ENCODE data around the gene JAK3. TPM values are rescaled to one million over a fixed set of nuclear protein-coding genes. Genes with fewer than 3 reads are reported as not detected.
"Not testable (repeated sequence)": the region's sequence is repeated elsewhere in the genome, so short reads cannot be mapped to it uniquely, and the experiment has no call there.

JAK3 gene
- total RNA-seq, 1 donor from 2014 or later: 1.6 TPM

DNA sequence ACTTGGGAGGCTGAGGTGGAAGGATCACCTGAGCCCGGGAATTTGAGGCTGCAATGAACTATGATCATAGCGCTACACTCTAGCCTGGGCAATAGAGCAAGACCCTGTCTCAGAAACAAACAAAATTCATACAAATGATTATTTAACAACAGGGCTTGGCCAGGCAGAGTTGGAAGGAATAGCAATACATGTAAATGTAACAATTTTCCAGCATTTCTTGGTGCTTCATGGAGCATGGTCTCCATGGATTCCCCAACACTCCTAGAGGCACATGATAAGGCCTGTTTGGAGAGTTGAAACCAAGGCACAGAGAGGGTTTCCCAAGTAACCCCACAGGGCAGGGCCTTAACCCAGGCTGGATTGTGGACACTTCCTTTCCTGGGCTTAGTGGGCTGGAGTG lies 36.7 kb downstream of the JAK3 start:
- DNase-seq (ENCODE audit: low spot score in 2 of 2) (no peak), FAIRE-seq (no peak)

DNA sequence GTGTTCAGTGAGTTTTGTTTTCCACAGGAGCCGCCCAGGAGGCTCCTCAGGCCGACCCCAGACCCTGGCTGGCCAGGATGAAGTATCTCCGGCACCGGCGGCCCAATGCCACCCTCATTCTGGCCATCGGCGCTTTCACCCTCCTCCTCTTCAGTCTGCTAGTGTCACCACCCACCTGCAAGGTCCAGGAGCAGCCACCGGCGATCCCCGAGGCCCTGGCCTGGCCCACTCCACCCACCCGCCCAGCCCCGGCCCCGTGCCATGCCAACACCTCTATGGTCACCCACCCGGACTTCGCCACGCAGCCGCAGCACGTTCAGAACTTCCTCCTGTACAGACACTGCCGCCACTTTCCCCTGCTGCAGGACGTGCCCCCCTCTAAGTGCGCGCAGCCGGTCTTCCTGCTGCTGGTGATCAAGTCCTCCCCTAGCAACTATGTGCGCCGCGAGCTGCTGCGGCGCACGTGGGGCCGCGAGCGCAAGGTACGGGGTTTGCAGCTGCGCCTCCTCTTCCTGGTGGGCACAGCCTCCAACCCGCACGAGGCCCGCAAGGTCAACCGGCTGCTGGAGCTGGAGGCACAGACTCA lies 40.0 kb downstream of the JAK3 start:
- DNase-seq (ENCODE audit: low spot score in 2 of 2) (no peak), FAIRE-seq (no peak)

DNA sequence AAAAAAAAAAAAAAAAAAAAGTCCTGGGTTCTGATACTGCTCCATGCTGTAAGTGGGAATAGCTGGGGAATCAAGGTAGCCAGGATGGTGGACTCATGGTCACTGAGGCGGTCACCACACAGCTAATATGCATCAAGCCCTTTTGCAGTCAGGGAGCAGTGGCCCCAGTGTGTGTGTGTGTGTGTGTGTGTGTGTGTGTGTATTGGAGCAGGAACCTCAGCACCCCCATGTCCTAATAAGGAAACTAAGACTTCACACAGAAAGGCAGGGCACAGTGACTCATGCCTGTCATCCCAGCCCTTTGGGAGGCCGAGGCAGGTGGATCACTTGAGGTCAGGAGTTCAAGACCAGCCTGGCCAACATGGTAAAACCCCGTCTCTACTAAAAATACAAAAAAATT lies 40.8 kb downstream of the JAK3 start:
- no peak for DNase-seq (ENCODE audit: low spot score in 2 of 2)
- FAIRE-seq: no peak

DNA sequence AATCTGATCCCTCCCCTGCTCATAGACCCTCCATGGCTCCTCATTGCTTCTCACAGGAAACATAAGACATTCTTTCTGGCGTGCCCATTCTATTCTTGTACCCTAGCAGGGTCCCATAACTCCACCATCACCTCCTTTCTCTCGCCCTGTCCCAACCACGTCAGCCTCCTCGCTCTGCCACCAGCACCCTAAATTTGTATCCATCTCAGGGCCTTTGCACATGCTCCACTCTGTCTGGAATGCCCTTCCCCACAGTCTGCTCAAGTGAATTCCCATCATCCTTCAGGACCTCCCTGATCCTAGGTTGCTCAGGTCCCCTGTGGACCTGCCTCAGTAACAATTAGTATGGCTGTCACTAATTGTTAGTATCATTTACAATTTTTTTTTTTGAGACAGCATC lies 42.4 kb downstream of the JAK3 start:
- no peak for FAIRE-seq
- DNase-seq (ENCODE audit: low spot score in 2 of 2): no peak

DNA sequence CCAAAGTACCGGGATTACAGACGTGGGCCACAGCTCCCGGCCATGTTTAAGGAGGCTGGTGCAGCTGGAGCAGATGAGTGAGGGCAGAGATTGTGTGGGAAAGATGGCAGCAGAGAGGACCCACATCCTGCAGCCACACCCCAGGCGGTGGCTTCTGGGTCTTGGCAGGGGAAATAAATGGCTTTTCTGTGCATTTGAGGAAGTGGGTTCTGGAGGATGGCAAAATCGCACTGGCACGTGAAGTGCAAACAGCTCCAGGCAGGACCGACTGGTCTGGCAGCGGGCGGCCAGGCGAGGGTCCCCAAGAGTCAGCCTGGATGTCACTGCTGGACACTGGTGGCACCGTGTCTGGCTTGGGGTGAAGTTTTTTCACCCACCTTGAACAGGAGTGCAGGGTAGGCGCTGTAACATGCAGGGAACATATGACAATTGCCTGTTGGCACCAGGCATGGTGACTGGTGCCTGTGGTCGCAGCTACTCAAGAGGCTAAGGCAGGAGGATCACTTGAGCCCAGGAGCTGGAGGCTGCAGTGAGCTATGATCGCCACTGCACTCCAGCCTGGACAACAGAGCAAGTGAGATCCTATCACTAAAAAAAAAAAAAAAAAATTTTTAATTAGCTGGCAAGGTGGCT lies 44.4 kb downstream of the JAK3 start:
- DNase-seq (ENCODE audit: low spot score in 2 of 2): no peak
- no peak for FAIRE-seq

DNA sequence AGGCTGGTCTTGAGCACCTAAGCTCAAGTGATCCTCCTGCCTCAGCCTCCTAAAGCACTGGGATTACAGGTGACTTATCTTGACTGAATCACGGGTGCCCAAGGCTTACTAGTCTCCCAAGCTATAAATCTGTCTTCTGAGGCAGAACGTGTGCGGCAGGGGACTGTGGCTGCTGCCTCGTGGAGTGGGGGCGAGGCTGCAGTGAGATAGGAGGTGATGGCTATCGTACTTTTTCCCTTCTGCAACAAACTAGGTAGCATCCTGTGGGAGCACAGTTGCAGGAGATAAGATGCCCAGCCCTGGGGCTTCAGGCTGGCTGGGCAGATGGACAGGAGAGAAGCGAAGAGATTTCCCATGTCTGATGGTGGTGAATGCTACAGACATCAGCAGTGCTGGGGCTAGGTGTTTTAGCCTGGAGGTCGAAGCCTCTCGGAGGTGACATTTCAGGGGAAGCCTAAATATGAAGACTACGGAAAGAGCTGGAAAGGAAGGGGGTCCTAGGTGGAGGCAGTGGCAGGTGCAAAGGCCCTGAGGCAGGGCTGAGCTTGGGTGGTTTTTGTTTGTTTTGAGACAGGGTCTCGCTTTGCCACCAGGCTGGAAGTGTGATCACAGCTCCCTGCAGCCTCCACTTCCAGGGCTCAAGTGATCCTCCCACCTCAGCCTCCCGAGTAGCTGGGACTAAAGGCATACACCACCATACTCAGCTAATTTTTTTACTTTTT lies 45.5 kb downstream of the JAK3 start:
- FAIRE-seq: no peak

DNA sequence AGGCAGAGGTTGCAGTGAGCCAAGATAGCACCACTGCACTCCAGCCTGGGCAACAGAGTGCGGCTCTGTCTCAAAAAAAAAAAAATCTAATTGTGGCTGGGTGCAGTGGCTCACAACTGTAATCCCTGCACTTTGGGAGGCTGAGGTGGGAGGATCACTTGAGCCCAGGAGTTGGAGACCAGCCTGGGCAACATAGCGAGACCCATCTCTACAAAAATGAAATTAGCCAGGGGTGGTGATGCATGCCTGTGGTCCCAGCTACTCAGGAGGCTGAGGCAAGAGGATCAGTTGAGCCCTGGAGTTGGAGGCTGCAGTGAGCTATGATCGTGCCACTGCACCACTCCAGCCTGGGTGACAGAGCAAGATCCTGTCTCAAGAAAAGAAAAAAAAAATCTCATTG lies 49.2 kb downstream of the JAK3 start:
- not testable (repeated sequence) for FAIRE-seq; DNase-seq (ENCODE audit: low spot score in 2 of 2)

More for the DNA sequence above, 45.5 kb downstream of the JAK3 start:
- no peak for DNase-seq (ENCODE audit: low spot score in 2 of 2)

DNA sequence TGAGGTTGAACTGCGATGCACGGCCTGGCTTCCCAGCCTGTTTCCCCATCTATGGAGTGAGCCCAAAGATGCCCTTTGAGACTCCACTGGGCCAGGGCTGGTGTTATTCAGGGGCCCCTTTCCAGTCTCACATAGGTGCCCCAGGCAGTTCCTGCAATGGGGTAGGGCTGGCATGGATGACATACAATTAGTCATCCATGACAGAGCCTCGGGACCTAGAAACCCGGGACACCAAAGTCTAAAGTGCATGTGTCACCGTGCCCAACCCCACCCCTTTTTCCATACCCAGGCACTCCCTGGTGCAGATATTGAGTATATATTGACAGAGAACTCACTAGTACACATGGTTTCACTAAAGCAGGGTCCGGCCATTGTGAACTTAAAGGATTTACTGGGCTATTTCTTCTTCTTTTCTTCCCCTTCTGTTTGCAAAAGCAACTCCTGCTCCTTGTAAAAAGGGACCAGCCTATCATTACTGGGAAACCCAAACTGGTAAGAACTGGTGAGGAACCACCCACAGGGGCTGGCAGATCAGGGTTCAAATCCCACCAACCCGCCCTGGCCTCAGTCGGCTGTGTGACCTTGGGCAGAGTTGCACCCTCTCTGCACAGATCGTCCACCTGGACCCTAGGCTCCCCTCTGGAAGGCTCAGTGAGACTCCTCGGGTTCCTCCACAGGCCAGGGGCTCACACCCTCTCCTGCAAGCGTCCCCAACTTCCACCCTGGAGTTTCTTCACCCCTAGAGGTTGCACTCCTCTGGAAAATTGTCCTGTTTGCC lies 50.2 kb downstream of the JAK3 start:
- no peak for DNase-seq (ENCODE audit: low spot score in 2 of 2)

DNA sequence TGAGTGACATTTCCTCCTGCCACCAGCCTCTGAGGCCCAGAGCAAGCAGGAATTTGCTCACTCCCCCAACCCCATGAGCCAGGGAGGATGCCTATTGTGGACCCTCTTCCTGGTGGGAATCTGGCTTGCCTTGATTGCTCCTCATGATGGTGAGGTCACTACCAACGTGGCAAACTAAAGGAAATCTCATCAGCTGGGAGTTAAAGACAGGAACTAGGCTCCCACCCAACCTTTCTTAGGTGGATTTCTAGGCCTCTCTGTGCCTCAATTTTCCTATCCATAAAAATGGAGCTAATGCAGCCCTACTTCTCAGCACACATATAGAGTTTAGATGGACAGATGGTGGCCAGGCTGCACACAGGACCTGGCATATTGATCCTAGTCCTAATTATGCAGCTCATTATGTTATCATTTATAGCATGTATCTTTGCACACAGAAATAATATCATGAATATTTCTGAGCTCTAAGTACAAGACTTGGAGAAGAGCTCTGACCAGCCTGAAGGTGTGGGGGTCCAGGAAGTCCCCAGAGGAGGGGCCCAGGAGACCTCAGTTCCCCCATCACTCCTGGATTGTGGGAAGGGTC lies 50.9 kb downstream of the JAK3 start:
- DNase-seq (ENCODE audit: low spot score in 2 of 2) (no peak), FAIRE-seq (no peak)

More for the DNA sequence above, 50.2 kb downstream of the JAK3 start:
- FAIRE-seq: no peak

DNA sequence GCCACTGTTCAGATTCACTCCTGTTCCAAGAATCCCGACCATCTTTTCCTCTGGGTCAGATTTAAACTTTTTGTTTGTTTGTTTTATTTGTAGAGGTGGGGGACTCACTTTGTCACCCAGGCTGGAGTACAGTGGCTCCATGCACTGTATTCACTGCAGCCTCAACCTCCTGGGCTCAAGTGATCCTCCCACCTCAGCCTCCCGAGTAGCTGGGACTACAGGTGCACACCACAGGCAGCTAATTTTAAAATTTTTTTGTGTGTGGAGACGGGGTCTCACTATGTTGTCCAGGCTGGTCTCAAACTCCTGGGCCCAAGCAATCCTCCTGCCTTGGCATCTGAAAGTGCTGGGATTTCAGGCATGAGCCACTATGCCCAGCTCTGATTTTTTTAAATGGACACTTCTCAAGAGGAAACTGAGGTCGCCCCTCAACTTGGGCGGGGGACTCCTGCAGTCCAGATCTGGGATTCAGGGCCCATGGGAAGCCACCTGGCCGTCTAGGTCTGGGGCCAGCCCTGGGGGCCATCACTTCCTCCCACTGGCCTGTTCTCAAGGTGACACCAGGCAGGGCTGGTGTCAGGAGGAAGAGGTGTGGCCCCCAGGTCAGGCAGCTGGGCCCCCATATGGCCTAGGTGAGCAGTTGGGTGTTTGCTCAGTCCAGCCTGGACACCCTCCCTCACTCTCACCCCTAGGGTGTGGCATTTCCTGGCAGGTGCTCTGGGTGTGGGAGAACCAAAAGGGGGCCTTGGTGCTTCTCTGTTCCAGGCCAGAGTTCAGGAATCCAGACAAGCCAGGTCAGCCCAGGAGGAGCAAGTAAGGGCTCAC lies 51.6 kb downstream of the JAK3 start:
- DNase-seq (ENCODE audit: low spot score in 2 of 2): no peak
- no peak for FAIRE-seq

DNA sequence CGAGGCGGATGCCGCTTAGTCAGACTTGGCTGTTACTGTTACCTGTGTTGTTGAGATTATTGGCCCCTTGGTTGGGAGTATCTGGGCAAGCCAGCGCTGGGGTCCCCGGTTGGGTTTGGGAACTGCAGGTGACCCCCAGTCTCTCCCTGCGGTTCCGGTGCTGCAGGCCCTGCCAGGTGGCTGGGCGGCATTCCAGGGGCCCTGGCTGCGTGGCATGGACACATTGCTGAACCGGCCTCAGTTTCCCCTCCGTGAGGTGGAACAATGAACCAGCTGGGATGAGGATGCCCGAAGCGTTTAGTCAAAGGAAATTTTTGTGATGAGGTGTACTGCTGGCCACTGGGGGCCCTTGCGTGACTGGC lies 52.3 kb downstream of the JAK3 start:
- FAIRE-seq: no peak

DNA sequence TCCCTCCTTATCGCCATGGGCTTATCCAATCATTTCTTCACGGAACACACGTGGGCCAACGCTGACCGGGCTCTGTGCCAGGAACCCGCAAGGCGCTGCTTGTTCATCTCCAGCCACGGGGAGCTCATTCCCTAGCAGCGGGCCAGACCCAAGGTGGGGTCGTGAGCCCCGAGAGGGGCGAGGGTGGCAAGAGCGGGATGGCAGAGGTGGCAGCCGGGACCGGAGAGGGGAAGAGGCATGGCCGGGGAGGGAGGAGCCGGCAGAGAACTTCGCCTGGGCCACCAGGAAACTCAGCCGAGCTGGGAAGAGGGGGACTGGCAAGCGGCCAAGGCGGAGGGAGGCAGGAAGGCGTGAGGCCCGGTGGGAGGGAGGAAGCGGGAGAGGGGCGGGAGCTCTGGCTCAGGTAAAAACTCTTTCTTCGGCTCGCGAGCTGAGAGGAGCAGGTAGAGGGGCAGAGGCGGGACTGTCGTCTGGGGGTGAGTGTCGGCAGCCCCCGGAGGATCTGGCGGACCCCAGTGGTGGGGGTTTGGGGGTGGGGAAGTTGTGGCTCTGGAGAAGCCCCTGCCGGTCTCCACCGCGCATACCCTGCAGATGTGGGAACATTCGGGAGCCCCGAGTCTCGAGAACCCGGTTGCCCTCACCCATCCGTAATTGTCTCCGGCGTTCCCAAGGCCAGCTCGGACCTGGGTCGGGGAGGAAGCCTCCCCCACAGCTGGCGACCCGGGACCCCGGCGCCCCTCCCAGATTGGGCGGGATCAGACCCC lies 52.9 kb downstream of the JAK3 start, which contains the start of gene B3GNT3:
TSS of gene B3GNT3 (plus strand) at position 408 of the 764 bp plus-strand sequence. CDS start 12,670 bp downstream, outside the sequence.
- FAIRE-seq: no peak
- no peak for DNase-seq (ENCODE audit: low spot score in 2 of 2)

More for the DNA sequence above, 52.3 kb downstream of the JAK3 start:
- DNase-seq (ENCODE audit: low spot score in 2 of 2): no peak

DNA sequence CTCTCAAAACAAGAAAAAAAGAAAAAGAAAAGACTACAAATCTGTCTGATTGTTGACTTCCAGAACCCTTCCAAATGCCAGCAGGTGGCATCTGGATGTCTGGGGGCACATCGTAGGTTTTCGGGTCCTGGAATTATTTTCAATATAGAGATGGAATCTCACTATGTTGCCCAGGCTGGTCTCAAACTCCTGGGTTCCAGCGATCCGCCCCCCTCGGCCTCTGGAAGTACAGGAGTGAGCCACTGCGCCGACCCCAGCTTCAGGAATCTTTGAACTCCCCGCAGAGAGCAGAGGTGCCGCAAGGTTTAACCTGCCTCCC lies 53.4 kb downstream of the JAK3 start:
- FAIRE-seq: no peak

DNA sequence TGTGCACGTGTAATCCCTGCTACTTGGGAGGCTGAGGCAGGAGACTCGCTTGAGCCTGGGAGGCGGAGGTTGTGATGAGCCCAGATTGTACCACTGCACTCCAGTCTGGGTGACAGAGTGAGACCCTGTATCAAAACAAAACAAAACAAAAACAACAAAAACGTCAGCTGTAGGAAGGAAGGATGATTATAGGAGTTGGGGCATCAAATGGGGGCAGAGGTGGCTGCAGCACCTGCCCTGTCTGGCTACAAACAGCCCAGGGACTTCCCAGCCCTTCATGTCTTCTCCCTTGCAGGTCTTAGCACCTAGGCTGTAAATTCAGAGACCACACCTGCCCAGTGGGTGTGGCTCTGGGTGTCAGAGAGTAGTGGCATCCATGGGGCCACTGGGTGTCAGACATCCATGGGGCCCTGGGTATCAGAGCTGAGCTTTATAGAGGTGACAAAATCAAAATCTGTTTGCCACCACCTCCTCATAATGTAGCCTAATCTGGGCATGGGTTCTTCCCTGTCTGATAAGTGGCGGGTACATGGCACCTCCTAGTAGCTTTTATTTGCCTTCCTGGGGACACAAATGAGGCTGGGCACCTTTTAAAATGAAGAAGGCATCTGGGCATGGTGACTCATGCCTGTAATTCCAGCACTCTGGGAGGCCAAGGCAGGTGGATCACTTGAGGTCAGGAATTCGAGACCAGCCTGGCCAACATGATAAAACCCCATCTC lies 57.6 kb downstream of the JAK3 start:
- FAIRE-seq (no peak), DNase-seq (ENCODE audit: low spot score in 2 of 2) (no peak)

More for the DNA sequence above, 53.4 kb downstream of the JAK3 start:
- no peak for DNase-seq (ENCODE audit: low spot score in 2 of 2)

DNA sequence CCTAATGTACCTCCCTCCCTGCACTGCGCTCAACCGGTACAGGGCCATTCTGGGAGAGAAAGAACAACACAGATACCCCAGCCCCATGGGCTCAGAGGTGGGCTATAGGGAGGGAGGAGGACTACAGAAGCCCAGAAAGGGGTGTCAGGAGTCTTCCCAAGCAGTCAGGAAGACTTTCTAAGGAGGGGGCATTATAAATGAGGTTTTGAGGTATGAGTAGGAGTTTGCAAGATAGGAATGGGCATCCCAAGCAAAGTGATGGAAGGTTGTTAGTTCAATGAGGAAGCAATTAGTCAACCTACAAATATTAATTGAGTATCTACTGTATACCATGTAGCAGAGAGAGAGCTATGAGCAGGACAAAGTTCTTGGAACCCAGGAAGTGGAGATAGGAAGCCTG lies 59.1 kb downstream of the JAK3 start:
- no peak for DNase-seq (ENCODE audit: low spot score in 2 of 2)
- no peak for FAIRE-seq

DNA sequence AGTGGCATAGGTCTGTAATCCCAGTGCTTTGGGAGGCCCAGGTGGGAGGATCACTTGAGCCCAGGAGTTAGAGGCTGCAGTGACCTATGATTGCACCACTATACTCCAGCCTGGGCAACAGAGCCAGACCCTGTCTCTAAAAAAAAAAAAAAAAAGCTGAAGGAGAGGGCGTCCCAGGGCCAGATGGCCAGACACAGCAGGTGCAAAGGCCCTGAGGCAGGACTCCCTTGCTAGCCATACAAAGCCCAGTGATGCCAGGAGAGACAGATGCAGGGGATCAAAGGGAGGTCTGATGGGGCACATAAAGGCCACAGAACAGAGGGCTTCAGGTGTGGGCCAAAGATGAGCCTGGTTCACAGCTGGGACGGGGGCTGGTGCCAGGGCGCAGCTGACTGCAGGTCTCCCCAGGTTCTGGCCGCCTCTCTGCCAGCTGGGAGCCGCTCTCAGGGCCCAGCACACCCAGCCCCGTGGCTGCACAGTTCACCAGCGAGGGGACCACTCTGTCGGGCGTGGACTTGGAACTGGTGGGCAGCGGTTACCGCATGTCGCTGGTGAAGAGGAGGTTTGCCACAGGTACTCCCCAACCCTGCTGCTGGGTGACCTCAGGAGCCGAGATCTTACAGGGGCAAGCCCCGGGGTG lies 60.4 kb downstream of the JAK3 start:
- DNase-seq (ENCODE audit: low spot score in 2 of 2) (no peak), FAIRE-seq (no peak)

DNA sequence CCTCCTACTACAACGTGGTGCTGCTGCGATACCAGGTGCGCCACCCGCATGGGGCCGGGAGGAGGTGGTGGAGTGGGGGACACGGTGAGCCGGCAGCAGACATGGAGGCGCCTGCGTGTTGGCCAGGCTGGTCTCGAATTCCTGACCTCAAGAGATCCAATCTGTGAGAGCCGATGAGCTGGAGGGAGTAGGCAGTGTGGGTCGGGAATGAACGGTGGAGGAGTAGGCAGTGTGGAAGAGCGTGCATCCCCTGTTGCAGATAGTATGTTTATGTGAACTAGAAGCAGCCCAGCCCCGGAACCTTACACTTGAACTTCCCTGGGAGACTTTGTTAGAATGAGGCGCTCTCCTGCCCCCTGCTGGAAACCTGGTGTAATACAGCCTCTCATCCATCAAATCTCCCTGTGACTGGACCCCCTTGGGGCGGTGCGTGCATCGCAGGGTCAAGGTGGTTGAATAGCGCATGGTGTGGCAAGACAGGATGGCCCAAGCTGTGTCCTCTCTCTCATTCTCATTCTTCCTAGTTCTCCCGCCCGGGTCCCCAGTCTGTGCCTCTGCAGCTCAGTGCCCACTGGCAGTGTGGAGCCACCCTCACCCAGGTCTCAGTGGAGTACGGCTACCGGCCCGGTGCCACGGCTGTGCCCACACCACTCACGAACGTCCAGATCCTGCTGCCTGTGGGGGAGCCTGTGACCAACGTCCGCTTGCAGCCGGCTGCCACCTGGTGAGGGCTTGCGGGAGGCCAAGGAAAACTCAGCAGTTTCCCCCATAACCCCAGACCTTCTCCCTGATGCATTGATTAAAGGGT lies 63.4 kb downstream of the JAK3 start:
- no peak for FAIRE-seq

More for the DNA sequence above, 63.4 kb downstream of the JAK3 start:
- peak; percentile 70 to 79 for DNase-seq (ENCODE audit: low spot score in 2 of 2)
